GM19463 (cell line): ENCODE data around the gene IQSEC1.

Experiments used
- ATAC-seq: cut with Tn5 transposase; IDR thresholded peaks from one replicate; pipeline ENCODE4 v1.9.1; 2021; ENCODE audit warnings: mild to moderate bottlenecking, moderate library complexity; ENCODE audit not compliant: unreplicated experiment

IQSEC1 gene

GRCh38 chr3:12902181-12902999 is 170.8 kb downstream of the IQSEC1 start:
- ATAC-seq: no peak

- no peak for ATAC-seq
These were observed 171.6 kb downstream of the IQSEC1 start for GRCh38 chr3:12901623-12902045.

GRCh38 chr3:12900885-12901411 is 172.3 kb downstream of the IQSEC1 start:
- ATAC-seq: no peak

- ATAC-seq: no peak
These were observed 174.1 kb downstream of the IQSEC1 start for GRCh38 chr3:12898965-12899755.

GRCh38 chr3:12898290-12898964 is 174.8 kb downstream of the IQSEC1 start:
- no peak for ATAC-seq

- ATAC-seq: no peak
These were observed 175.6 kb downstream of the IQSEC1 start for GRCh38 chr3:12897381-12898289.

GRCh38 chr3:12896063-12896985 is 176.9 kb downstream of the IQSEC1 start:
- ATAC-seq: no peak

- ATAC-seq: no peak
These were observed 177.7 kb downstream of the IQSEC1 start for GRCh38 chr3:12895391-12896062.

- ATAC-seq: no peak
These were observed 178.6 kb downstream of the IQSEC1 start for GRCh38 chr3:12894629-12895028.

- ATAC-seq: no peak
These were observed 179.4 kb downstream of the IQSEC1 start for GRCh38 chr3:12893852-12894251.

- no peak for ATAC-seq
These were observed 180.0 kb downstream of the IQSEC1 start for GRCh38 chr3:12893247-12893646.

- no peak for ATAC-seq
These were observed 180.4 kb downstream of the IQSEC1 start for GRCh38 chr3:12892840-12893189.

- no peak for ATAC-seq
These were observed 181.0 kb downstream of the IQSEC1 start for GRCh38 chr3:12891985-12892839.

GRCh38 chr3:12891391-12891984 is 181.7 kb downstream of the IQSEC1 start:
- no peak for ATAC-seq

- no peak for ATAC-seq
These were observed 182.4 kb downstream of the IQSEC1 start for GRCh38 chr3:12890610-12891390.

GRCh38 chr3:12886736-12887135 is 186.5 kb downstream of the IQSEC1 start:
- no peak for ATAC-seq
